ENCODE measurements around the gene CNTNAP2.
"Not testable (repeated sequence)": the region's sequence is repeated elsewhere in the genome, so short reads cannot be mapped to it uniquely, and the experiment has no call there.

The CNTNAP2 gene

DNA sequence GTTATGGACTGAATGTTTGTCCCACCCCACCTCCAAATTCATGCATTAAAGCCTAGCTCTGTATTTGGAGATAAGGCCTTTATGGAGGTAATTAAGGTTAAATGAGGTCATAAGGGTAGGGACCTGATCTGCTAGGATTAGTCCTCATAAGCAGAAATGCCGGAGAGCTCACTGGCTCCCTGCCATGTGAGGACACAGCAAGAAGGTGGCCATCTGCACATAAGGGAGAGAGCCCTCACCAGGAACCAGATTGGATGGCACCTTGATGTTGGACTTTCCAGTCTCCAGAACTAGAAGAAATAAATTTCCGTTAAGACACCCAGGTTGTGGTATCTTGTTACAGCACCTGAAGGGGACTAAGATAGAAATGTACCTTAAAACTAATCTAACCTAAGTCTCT is 1657.9 kb downstream of the CNTNAP2 start:
- no peak for DNase-seq (ENCODE audit: low read depth)

DNA sequence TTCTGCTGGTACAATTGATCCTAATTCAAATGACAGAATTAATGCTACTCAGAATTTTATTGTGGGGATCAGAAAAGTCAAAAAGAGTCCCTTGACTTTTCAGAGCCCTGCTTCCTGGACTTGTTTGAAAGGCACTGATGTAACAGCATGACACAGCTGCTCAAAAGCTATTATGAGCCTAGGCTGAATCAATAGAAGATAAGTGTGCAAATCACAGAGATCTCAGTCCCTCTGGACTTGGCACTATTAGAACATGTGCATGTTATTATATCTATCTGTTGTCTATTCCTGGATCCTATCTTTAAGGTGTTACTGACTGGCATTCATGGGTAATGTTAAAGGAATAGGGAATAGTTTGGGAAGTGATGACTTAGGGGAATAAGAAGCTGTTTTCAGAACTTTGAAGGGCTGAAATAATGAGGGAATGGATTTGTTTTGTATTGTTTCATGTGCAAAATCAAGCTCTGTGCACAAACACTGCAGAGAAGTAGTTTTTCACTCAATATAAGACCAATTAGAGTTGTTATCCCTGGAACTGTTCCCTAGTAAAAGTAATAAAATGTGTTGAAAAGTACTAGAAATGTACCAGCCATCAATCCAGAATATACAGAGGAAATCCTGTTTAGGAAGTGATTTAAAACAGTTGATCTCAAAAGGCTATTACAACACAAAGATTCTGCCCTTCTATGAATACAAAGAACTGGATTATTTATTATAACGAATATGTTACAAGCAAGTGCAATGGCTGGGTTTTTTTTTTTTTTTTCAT is 1659.1 kb downstream of the CNTNAP2 start:
- no peak for DNase-seq (ENCODE audit: low read depth)

GRCh38 chr7:147777309-147777708 is 1660.7 kb downstream of the CNTNAP2 start:
- no peak for DNase-seq (ENCODE audit: low read depth)

GRCh38 chr7:147779949-147780348 is 1663.3 kb downstream of the CNTNAP2 start:
- no peak for DNase-seq (ENCODE audit: low read depth)

DNA sequence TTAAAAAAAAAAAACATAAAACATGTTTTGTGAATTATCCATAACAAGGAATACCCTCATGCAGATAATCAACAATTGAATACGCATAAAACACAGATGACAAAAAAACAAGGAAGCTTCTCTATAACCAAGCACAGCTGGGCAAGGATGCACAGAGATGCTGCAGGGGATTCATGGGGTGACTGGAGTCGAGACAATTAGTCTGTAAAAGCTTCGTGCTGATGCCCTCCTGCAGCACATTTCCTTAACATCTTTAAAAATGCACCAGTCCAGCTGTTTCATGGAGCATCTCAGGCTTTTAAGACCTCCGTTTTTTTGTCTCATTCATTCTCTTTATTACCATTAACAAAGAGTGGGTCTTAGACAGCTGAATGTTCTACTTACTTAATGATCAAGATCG is 1680.0 kb downstream of the CNTNAP2 start:
- DNase-seq (ENCODE audit: low read depth) = no peak

GRCh38 chr7:147798001-147798400 is 1681.4 kb downstream of the CNTNAP2 start:
- DNase-seq (ENCODE audit: low read depth) = no peak

DNA sequence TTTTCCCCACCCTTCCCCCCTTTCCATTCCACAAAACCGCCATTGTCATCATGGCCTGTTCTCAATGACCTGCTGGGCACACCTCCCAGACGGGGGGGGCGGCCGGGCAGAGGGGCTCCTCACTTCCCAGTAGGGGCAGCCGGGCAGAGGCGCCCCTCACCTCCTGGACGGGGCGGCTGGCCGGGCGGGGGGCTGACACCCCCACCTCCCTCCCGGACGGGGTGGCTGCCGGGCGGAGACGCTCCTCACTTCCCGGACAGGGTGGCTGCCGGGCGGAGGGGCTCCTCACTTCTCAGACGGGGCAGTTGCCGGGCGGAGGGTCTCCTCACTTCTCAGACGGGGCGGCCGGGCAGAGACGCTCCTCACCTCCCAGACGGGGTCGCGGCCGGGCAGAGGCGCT is 1685.2 kb downstream of the CNTNAP2 start:
- DNase-seq (ENCODE audit: low read depth) = not testable (repeated sequence)

- DNase-seq (ENCODE audit: low read depth) = no peak
These were observed 1686.5 kb downstream of the CNTNAP2 start for GRCh38 chr7:147803151-147803550.

DNA sequence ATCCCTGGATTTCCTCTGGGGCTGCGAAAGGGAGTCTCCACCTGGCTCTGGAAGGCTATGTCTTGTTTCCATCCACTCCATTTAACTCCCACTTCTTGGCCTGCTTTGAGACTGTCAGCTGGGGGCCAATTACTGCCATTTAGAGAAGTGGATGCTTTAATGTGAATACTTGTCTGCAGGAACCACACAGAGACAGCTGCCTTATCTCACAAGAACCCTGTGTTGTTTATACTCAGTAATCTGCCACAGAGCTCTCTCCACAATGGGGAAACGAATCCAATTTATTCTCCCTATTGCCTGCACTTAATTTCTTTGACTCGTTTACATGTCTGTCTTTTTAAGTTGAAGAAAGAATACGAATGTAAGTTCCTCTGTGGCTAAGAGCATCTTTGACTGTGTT is 1687.0 kb downstream of the CNTNAP2 start:
- no peak for DNase-seq (ENCODE audit: low read depth)

GRCh38 chr7:147804032-147804431 is 1687.4 kb downstream of the CNTNAP2 start:
- DNase-seq (ENCODE audit: low read depth) = no peak

DNA sequence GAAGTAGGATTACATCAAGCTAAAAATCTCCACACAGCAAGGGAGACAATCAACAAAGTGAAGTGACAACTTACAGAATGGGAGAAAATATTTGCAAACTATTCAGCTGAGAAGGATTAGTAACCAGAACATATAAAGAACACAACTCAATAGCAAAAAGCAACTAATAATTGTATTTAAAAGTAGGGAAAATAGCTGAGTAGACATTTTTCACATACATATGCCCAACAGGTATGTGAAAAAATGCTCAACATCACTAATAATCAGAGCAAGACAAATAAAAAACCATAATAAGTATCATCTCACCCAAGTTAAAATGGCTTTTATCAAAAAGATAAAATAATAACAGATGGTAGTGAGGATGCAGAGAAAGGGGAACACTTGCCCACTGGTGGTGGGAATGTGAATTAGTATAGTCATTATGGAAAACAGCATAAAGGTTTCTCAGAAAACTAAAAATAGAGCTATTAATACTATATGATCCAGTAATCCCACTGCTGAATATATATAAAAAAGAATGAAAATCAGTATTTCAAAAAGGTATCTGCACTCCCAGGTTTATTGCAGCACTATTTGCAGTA is 1689.5 kb downstream of the CNTNAP2 start:
- DNase-seq (ENCODE audit: low read depth) = no peak

GRCh38 chr7:147809786-147810185 is 1693.2 kb downstream of the CNTNAP2 start:
- DNase-seq (ENCODE audit: low read depth) = no peak

DNA sequence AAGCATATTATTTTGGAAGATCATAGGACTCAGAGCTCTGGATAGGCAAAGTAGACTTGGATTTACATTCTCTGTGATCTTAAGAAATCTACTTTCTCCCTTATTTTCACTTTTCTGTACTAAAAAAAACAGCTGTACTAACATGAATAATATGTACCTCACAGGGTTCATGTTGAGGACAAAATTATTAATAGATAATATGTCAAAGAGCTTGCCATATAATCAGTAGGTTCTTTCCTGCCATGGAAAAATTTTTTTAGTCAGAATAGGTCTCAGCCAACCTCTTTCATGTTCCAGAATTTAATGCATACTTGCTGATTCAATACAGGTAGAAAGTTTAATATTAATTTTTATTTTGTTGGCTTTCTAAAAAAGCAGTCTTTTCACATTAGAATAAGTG is 1693.7 kb downstream of the CNTNAP2 start:
- DNase-seq (ENCODE audit: low read depth) = no peak

- DNase-seq (ENCODE audit: low read depth) = no peak
These were observed 1695.3 kb downstream of the CNTNAP2 start for GRCh38 chr7:147811923-147812322.

GRCh38 chr7:147813316-147813715 is 1696.7 kb downstream of the CNTNAP2 start:
- DNase-seq (ENCODE audit: low read depth) = no peak

DNA sequence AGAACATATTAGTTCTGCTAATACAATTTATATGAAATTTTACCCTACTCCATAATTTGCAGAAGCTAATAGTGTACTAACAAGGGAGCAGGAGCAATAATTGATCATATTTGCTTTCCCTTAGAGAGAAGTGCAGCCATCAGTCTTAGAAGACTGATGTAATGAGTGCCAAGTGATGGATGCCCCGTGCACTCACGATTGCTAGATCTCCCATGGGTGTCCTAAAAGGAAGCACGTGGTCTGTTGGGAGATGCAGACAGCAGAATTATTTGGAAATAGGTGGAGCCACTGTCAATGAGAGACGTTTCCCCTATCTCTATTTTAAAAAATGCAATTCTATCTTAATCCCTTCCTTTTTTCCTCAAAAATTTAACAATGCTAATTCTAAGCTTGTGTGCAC is 1701.7 kb downstream of the CNTNAP2 start:
- no peak for DNase-seq (ENCODE audit: low read depth)

- no peak for DNase-seq (ENCODE audit: low read depth)
These were observed 1708.1 kb downstream of the CNTNAP2 start for GRCh38 chr7:147824671-147825070.

GRCh38 chr7:147829016-147829415 is 1712.4 kb downstream of the CNTNAP2 start:
- no peak for DNase-seq (ENCODE audit: low read depth)

GRCh38 chr7:147833557-147833956 is 1717.0 kb downstream of the CNTNAP2 start:
- DNase-seq (ENCODE audit: low read depth) = no peak

DNA sequence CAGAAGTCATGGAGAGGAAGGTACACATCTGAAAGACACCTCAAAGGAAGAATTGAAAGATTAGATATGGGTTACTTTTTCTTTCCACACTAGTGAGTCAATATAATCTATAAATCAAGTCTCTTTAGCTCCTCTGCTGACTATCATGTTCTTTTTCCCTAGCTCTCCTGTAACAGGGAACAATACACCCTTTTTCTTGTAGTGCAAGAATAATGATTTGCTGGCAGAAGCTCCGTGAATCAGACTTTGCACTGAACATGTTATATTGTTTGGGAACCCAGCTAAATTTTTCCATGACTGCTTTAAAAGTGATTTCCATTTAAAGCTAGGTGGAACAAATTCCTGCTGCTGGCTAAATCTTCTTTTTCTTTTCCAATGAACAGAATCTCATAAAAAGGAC is 1717.4 kb downstream of the CNTNAP2 start:
- DNase-seq (ENCODE audit: low read depth) = no peak

DNA sequence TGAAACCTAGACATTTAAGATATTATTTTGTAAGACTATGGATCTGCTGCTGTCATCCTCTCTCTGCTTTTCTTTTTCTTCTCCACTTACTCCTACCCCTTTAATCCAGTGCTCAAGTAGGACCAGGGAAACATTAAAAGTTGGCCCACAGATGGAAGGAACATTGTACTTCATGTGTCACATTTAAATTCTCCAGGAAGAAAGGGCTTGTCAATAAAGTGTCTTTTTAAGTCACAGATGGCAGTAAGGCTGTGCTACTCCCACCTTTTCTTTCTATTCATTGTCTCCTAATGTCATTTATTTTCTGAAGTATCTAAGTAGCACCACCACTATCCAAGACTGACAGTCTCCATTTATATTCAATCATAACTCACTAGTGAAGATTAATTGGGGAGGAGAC is 1736.2 kb downstream of the CNTNAP2 start:
- no peak for DNase-seq (ENCODE audit: low read depth)

DNA sequence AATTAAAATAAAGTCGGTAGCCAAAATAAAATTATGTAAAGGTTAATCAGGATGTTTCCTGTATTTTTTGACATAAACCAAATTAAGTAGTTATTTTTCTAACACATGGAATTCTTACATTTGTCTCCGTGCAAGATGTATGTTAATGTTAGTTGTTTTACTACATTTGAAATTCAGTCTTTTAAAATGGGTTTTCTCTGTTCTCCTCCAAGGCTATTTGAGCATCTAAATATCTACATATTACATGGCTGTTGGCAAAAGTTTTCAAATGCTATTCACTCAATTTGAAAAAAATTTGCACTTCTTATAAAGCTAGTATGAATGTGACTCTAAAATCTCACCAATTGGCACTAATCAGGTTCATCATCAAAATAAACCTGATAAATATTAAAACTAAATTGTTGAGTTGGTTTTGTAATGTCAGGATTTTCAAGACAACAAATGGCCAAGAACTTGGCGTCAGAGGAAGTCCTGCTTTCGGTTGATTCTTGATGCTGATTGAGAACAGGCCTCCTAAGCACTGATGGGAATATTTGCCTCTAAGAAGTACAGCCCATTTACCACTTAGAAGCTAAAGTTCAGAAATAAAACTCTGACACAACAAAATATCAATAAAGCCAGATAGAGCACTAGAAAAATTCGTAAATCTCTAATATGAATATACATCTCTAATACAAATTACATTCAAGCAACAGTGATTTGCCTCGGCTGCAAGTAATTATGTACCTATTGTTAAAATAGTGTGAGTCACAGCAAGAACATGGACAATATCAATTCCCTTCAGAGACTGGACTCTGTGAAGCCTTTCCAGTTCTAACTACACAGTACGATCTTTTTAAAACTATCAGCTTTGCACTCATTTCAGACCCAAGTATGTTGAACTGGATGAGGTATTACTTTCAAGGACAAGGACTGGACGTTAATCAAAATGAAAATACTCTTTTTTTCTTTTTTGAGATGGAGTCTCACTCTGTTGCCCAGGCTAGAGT is 1740.8 kb downstream of the CNTNAP2 start:
- no peak for DNase-seq (ENCODE audit: low read depth)

DNA sequence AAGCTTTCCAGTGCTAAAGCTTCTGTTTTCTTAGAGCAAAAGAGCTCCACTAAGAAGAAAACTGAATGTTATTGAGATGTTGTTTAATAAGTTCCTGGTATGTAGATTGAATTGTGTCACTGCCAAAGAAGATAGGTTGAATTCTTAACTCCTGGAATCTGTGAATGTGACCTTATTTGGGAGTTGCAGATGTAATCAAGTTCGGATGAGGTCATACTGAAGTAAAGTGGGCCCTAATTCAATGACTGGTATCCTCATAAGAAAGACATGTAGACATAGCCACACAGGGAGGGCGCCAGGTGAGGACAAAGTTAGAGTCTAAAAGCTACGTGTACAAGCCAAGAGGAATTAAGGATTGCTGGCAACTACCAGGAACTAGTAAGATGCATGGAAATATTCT is 1741.8 kb downstream of the CNTNAP2 start:
- DNase-seq (ENCODE audit: low read depth) = no peak
